DMS153 treated with DMSO at 0.1 percent for 48 hours (cell line): Measurements from ENCODE around the gene PCK2.
"Not testable (repeated sequence)": the region's sequence is repeated elsewhere in the genome, so short reads cannot be mapped to it uniquely, and the experiment has no call there.

ENCODE experiments used
- DNase-seq: peaks from one replicate; lab custom pipeline; 2025; ENCODE audit not compliant: unreplicated experiment; lab: John Stamatoyannopoulos, UW

Gene PCK2

GRCh38 chr14:24093901-24094840 lies at the start of gene PCK2:
Gene PCK2 (plus strand): TSS chr14:24094311. CDS start chr14:24094406, 95 bp downstream.
- DNase-seq, result peak; percentile 84

GRCh38 chr14:24049002-24049401 lies 45.1 kb upstream of the PCK2 start:
- DNase-seq, result not testable (repeated sequence)

GRCh38 chr14:24050753-24051152 lies 43.4 kb upstream of the PCK2 start:
- not testable (repeated sequence) for DNase-seq

GRCh38 chr14:24051176-24051788 lies 42.8 kb upstream of the PCK2 start:
- peak; percentile 69 for DNase-seq

- DNase-seq, result peak; percentile 69
Observed at GRCh38 chr14:24051789-24052655, 42.1 kb upstream of the PCK2 start, which contains the start of gene CARMIL3. Gene CARMIL3 (plus strand): TSS chr14:24052009. CDS start chr14:24052154, 145 bp downstream.

GRCh38 chr14:24052656-24053547 lies 41.2 kb upstream of the PCK2 start:
- DNase-seq, result no peak

GRCh38 chr14:24053548-24054323 lies 40.4 kb upstream of the PCK2 start:
- DNase-seq, result no peak

GRCh38 chr14:24054324-24054641 lies 39.8 kb upstream of the PCK2 start:
- DNase-seq, result no peak

- DNase-seq, result no peak
Observed at GRCh38 chr14:24054646-24055045, 39.5 kb upstream of the PCK2 start.

- DNase-seq, result no peak
Observed at GRCh38 chr14:24055971-24056799, 37.9 kb upstream of the PCK2 start.

- DNase-seq, result no peak
Observed at GRCh38 chr14:24056800-24057184, 37.3 kb upstream of the PCK2 start.

- no peak for DNase-seq
Observed at GRCh38 chr14:24057271-24057670, 36.8 kb upstream of the PCK2 start.

- DNase-seq, result no peak
Observed at GRCh38 chr14:24057867-24058259, 36.2 kb upstream of the PCK2 start.

- peak; percentile 31 for DNase-seq
Observed at GRCh38 chr14:24058260-24058950, 35.7 kb upstream of the PCK2 start.

- no peak for DNase-seq
Observed at GRCh38 chr14:24058951-24059475, 35.1 kb upstream of the PCK2 start.

- DNase-seq, result no peak
Observed at GRCh38 chr14:24059841-24060388, 34.2 kb upstream of the PCK2 start.

GRCh38 chr14:24060443-24060842 lies 33.7 kb upstream of the PCK2 start:
- DNase-seq, result no peak
